Endothelial cell (in vitro differentiated cells): ENCODE results near the gene FBXW7. TPM values are rescaled to one million over a fixed set of nuclear protein-coding genes. Genes with fewer than 3 reads are reported as not detected.

Source experiments
- DNase-seq: peaks from one replicate; pipeline ENCODE4 v3.0.0; 2021; ENCODE audit warnings: low spot score
- H3K27ac Mint-ChIP-seq: one replicate; pipeline ENCODE4 v1.8.0; 2021; ENCODE audit warnings: mixed read lengths, inconsistent platforms; ENCODE audit not compliant: unreplicated experiment
- H3K27me3 Mint-ChIP-seq: one replicate; pipeline ENCODE4 v1.8.0; 2021; ENCODE audit warnings: mild to moderate bottlenecking, moderate library complexity, mixed read lengths, inconsistent platforms; ENCODE audit not compliant: unreplicated experiment
- H3K36me3 Mint-ChIP-seq: one replicate; pipeline ENCODE4 v1.8.0; 2021; ENCODE audit warnings: mild to moderate bottlenecking, low read depth, mixed read lengths, inconsistent platforms; ENCODE audit not compliant: unreplicated experiment
- H3K4me1 Mint-ChIP-seq: one replicate; pipeline ENCODE4 v1.8.0; 2021; ENCODE audit warnings: mild to moderate bottlenecking, mixed read lengths, inconsistent platforms; ENCODE audit not compliant: unreplicated experiment
- H3K4me3 Mint-ChIP-seq: one replicate; pipeline ENCODE4 v1.8.0; 2021; ENCODE audit warnings: mild to moderate bottlenecking, mixed read lengths, inconsistent platforms; ENCODE audit not compliant: unreplicated experiment
- H3K9me3 Mint-ChIP-seq: one replicate; pipeline ENCODE4 v1.8.0; 2021; ENCODE audit warnings: mixed read lengths, inconsistent platforms; ENCODE audit not compliant: unreplicated experiment
- CTCF ChIP-seq: fragments of 200-600 bp; sonication (generic); IDR thresholded peaks from one replicate; pipeline ENCODE4 v1.5.0; 2021; ENCODE audit warnings: antibody characterized with exemption; ENCODE audit not compliant: unreplicated experiment
- total RNA-seq: library from RNA; stranded (reverse); fragmentation: NEBNext Ultra II Directional; extraction: Animal tissue kit (Norgen Biotek cat#: 25700); gene quantifications from one replicate; pipeline ENCODE4 v1.2.1, GENCODE V29; 2021; ENCODE audit not compliant: unreplicated experiment

The FBXW7 gene
- total RNA-seq, 1 donor from 2014 or later = 44.7 TPM

- no peak for TF ChIP-seq CTCF
- no peaks in the 10 kb centered on the region for H3K4me1 Mint-ChIP-seq
- H3K27me3 Mint-ChIP-seq = no peaks in the 10 kb centered on the region
- no peak overlapping the region for H3K27ac Mint-ChIP-seq
- no peak overlapping the region for H3K4me3 Mint-ChIP-seq
- H3K36me3 Mint-ChIP-seq = no peaks in the 10 kb centered on the region
- H3K9me3 Mint-ChIP-seq = no peaks in the 10 kb centered on the region
- DNase-seq = no peak
Measured at GRCh38 chr4:152382057-152382785, 153.7 kb downstream of the FBXW7 start.

GRCh38 chr4:152380919-152381318 lies 155.0 kb downstream of the FBXW7 start:
- H3K27me3 Mint-ChIP-seq = no peaks in the 10 kb centered on the region
- no peaks in the 10 kb centered on the region for H3K36me3 Mint-ChIP-seq
- no peak for TF ChIP-seq CTCF
- H3K4me1 Mint-ChIP-seq = no peaks in the 10 kb centered on the region
- no peak for DNase-seq
- H3K9me3 Mint-ChIP-seq = no peaks in the 10 kb centered on the region
- H3K27ac Mint-ChIP-seq = no peak overlapping the region
- H3K4me3 Mint-ChIP-seq = no peak overlapping the region

GRCh38 chr4:152380185-152380584 lies 155.7 kb downstream of the FBXW7 start:
- H3K9me3 Mint-ChIP-seq = no peaks in the 10 kb centered on the region
- no peaks in the 10 kb centered on the region for H3K4me1 Mint-ChIP-seq
- H3K4me3 Mint-ChIP-seq = no peak overlapping the region
- H3K36me3 Mint-ChIP-seq = no peaks in the 10 kb centered on the region
- DNase-seq = no peak
- H3K27me3 Mint-ChIP-seq = no peaks in the 10 kb centered on the region
- no peak overlapping the region for H3K27ac Mint-ChIP-seq
- no peak for TF ChIP-seq CTCF

GRCh38 chr4:152374606-152375285 lies 161.1 kb downstream of the FBXW7 start:
- no peaks in the 10 kb centered on the region for H3K27me3 Mint-ChIP-seq
- H3K36me3 Mint-ChIP-seq = no peaks in the 10 kb centered on the region
- H3K4me3 Mint-ChIP-seq = no peak overlapping the region
- H3K9me3 Mint-ChIP-seq = no peaks in the 10 kb centered on the region
- no peak for DNase-seq
- no peak overlapping the region for H3K27ac Mint-ChIP-seq
- no peaks in the 10 kb centered on the region for H3K4me1 Mint-ChIP-seq
- TF ChIP-seq CTCF = no peak

- Mint-ChIP-seq H3K4me3 (no peak overlapping the region), H3K27ac (no peak overlapping the region), H3K9me3 (no peaks in the 10 kb centered on the region), H3K36me3 (no peaks in the 10 kb centered on the region), H3K4me1 (no peaks in the 10 kb centered on the region), H3K27me3 (no peaks in the 10 kb centered on the region)
- no peak for DNase-seq
- TF ChIP-seq CTCF = no peak
Measured at GRCh38 chr4:152374153-152374552, 161.7 kb downstream of the FBXW7 start.
